Parathyroid adenoma (tissue), 2 donors: ENCODE results near the gene CTSF.

ENCODE experiments used
- H2AFZ ChIP-seq: fragments of 300-600 bp; sonication (generic); one replicate; pipeline ENCODE4 v1.7.0; 2017; ENCODE audit warnings: antibody characterized with exemption, mild to moderate bottlenecking
- H3K27ac ChIP-seq: fragments of 300-600 bp; sonication (generic); one replicate; pipeline ENCODE4 v1.7.0; 2017
- H3K27me3 ChIP-seq: fragments of 300-600 bp; sonication (generic); one replicate; pipeline ENCODE4 v1.7.0; 2017; ENCODE audit warnings: low read length; ENCODE audit not compliant: control insufficient read depth, insufficient read depth
- H3K36me3 ChIP-seq: fragments of 300-600 bp; sonication (generic); one replicate; pipeline ENCODE4 v1.7.0; 2017; ENCODE audit warnings: low read length; ENCODE audit not compliant: control insufficient read depth, insufficient read depth
- H3K4me1 ChIP-seq: fragments of 300-600 bp; sonication (generic); one replicate; pipeline ENCODE4 v1.7.0; 2017; ENCODE audit warnings: control low read depth
- H3K4me2 ChIP-seq: fragments of 300-600 bp; sonication (generic); one replicate; pipeline ENCODE4 v1.7.0; 2017; ENCODE audit warnings: low read length
- H3K4me3 ChIP-seq: fragments of 300-600 bp; sonication (generic); one replicate; pipeline ENCODE4 v1.7.0; 2017; ENCODE audit warnings: low read depth, low read length
- H3K79me2 ChIP-seq: fragments of 300-600 bp; sonication (generic); one replicate; pipeline ENCODE4 v1.7.0; 2017; ENCODE audit warnings: control low read depth
- H3K9ac ChIP-seq: fragments of 300-600 bp; sonication (generic); one replicate; pipeline ENCODE4 v1.7.0; 2017; ENCODE audit warnings: mild to moderate bottlenecking
- H3K9me3 ChIP-seq: fragments of 300-600 bp; sonication (generic); one replicate; pipeline ENCODE4 v1.7.0; 2017; ENCODE audit warnings: low read length; ENCODE audit not compliant: control insufficient read depth
- CTCF ChIP-seq: fragments of 300-600 bp; sonication (generic); IDR thresholded peaks from one replicate; pipeline ENCODE4 v1.7.0; 2017; ENCODE audit warnings: antibody characterized with exemption, mild to moderate bottlenecking
- donor health status: primary hyperparathyroidism.

Gene CTSF

GRCh38 chr11:66568124-66568916 lies at the start of gene CTSF:
CTSF (minus strand) TSS chr11:66568606; CDS start chr11:66568486, 120 bp downstream.
- Histone ChIP-seq H3K27me3 (no peaks in the 10 kb centered on the region), H3K4me2 (peak within 1 kb of the TSS; percentile 66), H3K9ac (no peak within 1 kb of the TSS), H3K27ac (no peak within 1 kb of the TSS), H3K9me3 (no peaks in the 10 kb centered on the region), H3K4me1 (no peaks in the 10 kb centered on the region), H3K4me3 (peak within 1 kb of the TSS; percentile 53), H3K79me2 (no peaks in the 10 kb centered on the region), H3K36me3 (no peaks in the 10 kb centered on the region), H2AFZ (peak within 1 kb of the TSS; percentile 94)
- no peak for TF ChIP-seq CTCF

GRCh38 chr11:66617155-66617834 lies 48.9 kb upstream of the CTSF start:
- H2AFZ ChIP-seq, result peak overlapping the region; percentile 90
- H3K27ac ChIP-seq, result peak overlapping the region; percentile 84
- H3K27me3 ChIP-seq, result no peaks in the 10 kb centered on the region
- no peaks in the 10 kb centered on the region for H3K9me3 ChIP-seq
- H3K4me1 ChIP-seq, result no peaks in the 10 kb centered on the region
- no peak overlapping the region for H3K9ac ChIP-seq
- peaks cover 30% of the 10 kb centered on the region for H3K79me2 ChIP-seq
- H3K36me3 ChIP-seq, result no peaks in the 10 kb centered on the region
- no peak for TF ChIP-seq CTCF
- H3K4me2 ChIP-seq, result peak overlapping the region; percentile 62
- peak overlapping the region; percentile 84 for H3K4me3 ChIP-seq

- peak within 1 kb of the TSS; percentile 84 for H3K9ac ChIP-seq
- H3K27me3 ChIP-seq, result no peaks in the 10 kb centered on the region
- peak within 1 kb of the TSS; percentile 91 for H3K4me2 ChIP-seq
- peak within 1 kb of the TSS; percentile 84 for H3K4me3 ChIP-seq
- no peak for TF ChIP-seq CTCF
- H3K9me3 ChIP-seq, result no peaks in the 10 kb centered on the region
- peak within 1 kb of the TSS; percentile 90 for H2AFZ ChIP-seq
- H3K27ac ChIP-seq, result peak within 1 kb of the TSS; percentile 84
- H3K36me3 ChIP-seq, result no peaks in the 10 kb centered on the region
- H3K79me2 ChIP-seq, result peaks cover 30% of the 10 kb centered on the region
- H3K4me1 ChIP-seq, result no peaks in the 10 kb centered on the region
Measured at GRCh38 chr11:66616379-66617154, 48.2 kb upstream of the CTSF start, which contains the start of gene RBM14. RBM14 (plus strand) TSS chr11:66616630; CDS start chr11:66616721, 91 bp downstream.

GRCh38 chr11:66614073-66614472 lies 45.7 kb upstream of the CTSF start:
- Histone ChIP-seq H3K4me3 (no peak overlapping the region), H3K27me3 (no peaks in the 10 kb centered on the region), H3K4me1 (no peaks in the 10 kb centered on the region), H3K9ac (no peak overlapping the region), H3K9me3 (no peaks in the 10 kb centered on the region), H2AFZ (no peak overlapping the region), H3K79me2 (peaks cover 14% of the 10 kb centered on the region), H3K27ac (no peak overlapping the region), H3K36me3 (no peaks in the 10 kb centered on the region), H3K4me2 (no peak overlapping the region)
- no peak for TF ChIP-seq CTCF
